Common myeloid progenitor, CD34-positive (primary cell): ENCODE results near the gene PAXX.
A peak's percentile ranks its signal among the peaks of the same experiment; 100 is the strongest.

Experiments
- CTCF ChIA-PET: fragments of 350-600 bp; sonication (Branson Sonifier 250); formaldehyde crosslinking; loops from one replicate; lab custom pipeline; 2021; ENCODE audit warnings: antibody characterized with exemption; lab: Charles Lee
- POLR2A ChIA-PET: fragments of 350-600 bp; sonication (Branson Sonifier 250); formaldehyde crosslinking; loops from one replicate; lab custom pipeline; 2021; ENCODE audit warnings: antibody characterized with exemption; lab: Charles Lee
- DNase-seq, 3 donors: peaks; one replicate each; pipeline versions ENCODE4 v3.0.0 to v3.0.0-alpha.2; 2013
- H3K27ac ChIP-seq, 2 experiments: 1 replicate in 1 of 2; 2 replicates in 1 of 2; pipeline ENCODE4 v1.7.0; 2013; ENCODE audit warnings: inconsistent platforms in 2 of 2, low read length in 2 of 2, mild to moderate bottlenecking in 2 of 2, low read depth in 1 of 2, moderate library complexity in 1 of 2; ENCODE audit not compliant: severe bottlenecking in 2 of 2, insufficient read depth in 1 of 2, poor library complexity in 1 of 2
- H3K27me3 ChIP-seq, 5 experiments: replicated peaks in 2 of 5; 1 replicate in 3 of 5; 2 replicates in 2 of 5; pipeline versions ENCODE4 v1.6.1 to v1.7.0; 2013; ENCODE audit warnings: low read length in 4 of 5, mild to moderate bottlenecking in 2 of 5, moderate library complexity in 2 of 5, inconsistent platforms in 1 of 5; ENCODE audit not compliant: insufficient read depth in 5 of 5, control insufficient read depth in 4 of 5
- H3K36me3 ChIP-seq, 4 experiments: 1 replicate in 2 of 4; 2 replicates in 2 of 4; pipeline versions ENCODE4 v1.6.1 to v1.7.0; 2013; ENCODE audit warnings: low read length in 3 of 4, control low read depth in 1 of 4, mild to moderate bottlenecking in 1 of 4; ENCODE audit not compliant: control insufficient read depth in 4 of 4, insufficient read depth in 4 of 4
- H3K4me1 ChIP-seq, 4 experiments: 1 replicate in 3 of 4; 2 replicates in 1 of 4; pipeline versions ENCODE4 v1.6.1 to v1.7.1; 2013; ENCODE audit warnings: low read length in 3 of 4, mild to moderate bottlenecking in 3 of 4, control low read depth in 1 of 4, inconsistent platforms in 1 of 4, moderate library complexity in 1 of 4; ENCODE audit not compliant: control insufficient read depth in 4 of 4, insufficient read depth in 4 of 4; ENCODE audit errors: control extremely low read depth in 1 of 4
- H3K4me3 ChIP-seq, 7 experiments: 1 replicate in 4 of 7; 2 replicates in 3 of 7; pipeline versions ENCODE4 v1.5.1 to v1.7.0; 2013; ENCODE audit warnings: mild to moderate bottlenecking in 7 of 7, low read length in 6 of 7, moderate library complexity in 6 of 7, inconsistent platforms in 2 of 7, low read depth in 2 of 7, control low read depth in 1 of 7; ENCODE audit not compliant: insufficient read depth in 4 of 7, control insufficient read depth in 1 of 7; ENCODE audit errors: extremely low read depth in 1 of 7
- H3K9me3 ChIP-seq, 5 experiments: 1 replicate in 4 of 5; 2 replicates in 1 of 5; pipeline versions ENCODE4 v1.6.1 to v1.7.1; 2013; ENCODE audit warnings: low read length in 4 of 5, mild to moderate bottlenecking in 2 of 5, inconsistent platforms in 1 of 5, low read depth in 1 of 5, moderate library complexity in 1 of 5; ENCODE audit not compliant: control insufficient read depth in 4 of 5, insufficient read depth in 2 of 5; ENCODE audit errors: control extremely low read depth in 1 of 5
- WGBS: methylation state at CpG from one replicate; pipeline ENCODE4 v1.1.5; 2013; ENCODE audit not compliant: insufficient coverage; 5-methylcytosine and 5-hydroxymethylcytosine counted together

The PAXX gene

DNA sequence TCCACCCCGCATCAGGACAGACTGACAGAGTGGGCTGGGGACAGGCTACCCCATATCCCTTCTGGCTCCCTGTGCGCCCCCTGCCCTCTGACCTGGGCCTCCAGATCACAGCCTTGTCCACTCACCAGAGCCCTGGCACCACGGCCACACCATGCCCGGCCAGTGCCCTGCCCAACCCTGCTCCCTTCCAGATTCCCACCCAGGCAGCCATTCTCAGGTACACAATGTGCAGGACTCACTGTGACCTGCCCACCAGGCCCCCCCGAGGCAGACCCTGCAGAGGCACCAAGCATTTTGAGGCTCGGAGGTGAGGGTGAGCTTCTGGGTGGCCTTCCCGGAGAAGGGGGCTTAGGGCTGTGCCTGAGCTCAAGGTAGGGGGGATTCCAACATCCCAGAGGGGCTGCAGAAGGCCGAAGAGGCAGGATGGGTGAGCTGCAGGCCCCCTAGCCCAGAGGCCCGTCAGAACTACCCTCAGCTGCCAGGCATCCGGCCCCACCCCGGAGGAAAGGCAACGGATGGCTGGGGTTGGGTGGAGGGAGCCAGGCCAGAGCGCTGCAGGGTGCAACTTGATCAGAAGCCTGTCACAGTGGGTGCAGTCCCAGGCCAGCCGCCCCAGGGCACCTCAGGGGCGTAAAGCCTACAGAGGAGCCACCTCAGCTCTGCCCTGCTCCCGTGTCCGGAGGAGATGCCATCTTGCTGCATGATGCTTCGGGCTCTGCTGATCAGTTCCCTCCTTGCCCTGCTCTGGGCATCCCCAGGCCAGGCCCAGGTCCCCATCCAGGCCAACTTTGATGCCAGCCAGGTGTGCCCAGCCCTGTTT, 9.8 kb upstream of the PAXX start, which contains the start of gene LCNL1:
TSS of gene LCNL1 (plus strand) at position 762 of the 820 bp plus-strand sequence. CDS start 594 bp downstream, outside the sequence.
- H3K27ac ChIP-seq: no peak within 1 kb of the TSS
- 93% methylated on average over 14 of the region's 18 CpGs for WGBS
- no peak for DNase-seq
- H3K36me3 ChIP-seq: no peaks in the 10 kb centered on the region
- H3K4me3 ChIP-seq: no peak within 1 kb of the TSS
- H3K4me1 ChIP-seq: peaks cover 0 to 29% (median 19%) of the 10 kb centered on the region in 4 experiments
- ChIA-PET POLR2A (no interaction called here), CTCF (interaction anchor here (1.0 to 1.6 kb wide), 3 partner anchors 10 to 47 kb away, joined by 3 to 4 read pairs (median 3); partner anchors contain the start of gene PAXX)
- peaks cover 0 to 56% (median 11%) of the 10 kb centered on the region in 5 experiments for H3K27me3 ChIP-seq
- H3K9me3 ChIP-seq: no peaks in the 10 kb centered on the region

DNA sequence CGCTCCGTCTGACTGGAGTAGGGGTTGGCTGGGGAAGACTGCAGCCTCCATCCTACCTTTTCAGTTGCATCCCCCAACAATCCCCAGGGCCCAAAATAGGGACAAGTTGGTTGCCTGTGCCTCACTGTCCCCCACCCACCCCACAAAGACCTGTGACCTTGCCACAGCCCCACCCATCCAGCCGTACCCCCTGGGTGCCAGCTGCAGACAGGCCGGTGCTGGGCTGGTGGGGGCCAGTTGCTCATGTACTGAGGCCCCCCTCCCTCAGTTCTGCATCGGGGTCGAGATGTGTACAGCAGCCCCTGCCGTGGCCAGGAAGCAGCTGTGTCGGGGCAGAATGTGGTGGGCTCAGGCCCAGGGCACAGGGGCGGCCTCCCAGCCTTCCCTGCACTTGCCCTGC, 9.1 kb upstream of the PAXX start:
- Histone ChIP-seq H3K4me3 (no peak overlapping the region), H3K4me1 (peaks cover 0 to 21% (median 12%) of the 10 kb centered on the region in 4 experiments), H3K27me3 (peaks cover 0 to 60% (median 13%) of the 10 kb centered on the region in 5 experiments), H3K9me3 (no peaks in the 10 kb centered on the region), H3K27ac (no peak overlapping the region), H3K36me3 (no peaks in the 10 kb centered on the region)
- POLR2A ChIA-PET: no interaction called here
- WGBS: 74% methylated on average over 6 of the region's 9 CpGs
- DNase-seq: no peak
- CTCF ChIA-PET: no interaction called here

DNA sequence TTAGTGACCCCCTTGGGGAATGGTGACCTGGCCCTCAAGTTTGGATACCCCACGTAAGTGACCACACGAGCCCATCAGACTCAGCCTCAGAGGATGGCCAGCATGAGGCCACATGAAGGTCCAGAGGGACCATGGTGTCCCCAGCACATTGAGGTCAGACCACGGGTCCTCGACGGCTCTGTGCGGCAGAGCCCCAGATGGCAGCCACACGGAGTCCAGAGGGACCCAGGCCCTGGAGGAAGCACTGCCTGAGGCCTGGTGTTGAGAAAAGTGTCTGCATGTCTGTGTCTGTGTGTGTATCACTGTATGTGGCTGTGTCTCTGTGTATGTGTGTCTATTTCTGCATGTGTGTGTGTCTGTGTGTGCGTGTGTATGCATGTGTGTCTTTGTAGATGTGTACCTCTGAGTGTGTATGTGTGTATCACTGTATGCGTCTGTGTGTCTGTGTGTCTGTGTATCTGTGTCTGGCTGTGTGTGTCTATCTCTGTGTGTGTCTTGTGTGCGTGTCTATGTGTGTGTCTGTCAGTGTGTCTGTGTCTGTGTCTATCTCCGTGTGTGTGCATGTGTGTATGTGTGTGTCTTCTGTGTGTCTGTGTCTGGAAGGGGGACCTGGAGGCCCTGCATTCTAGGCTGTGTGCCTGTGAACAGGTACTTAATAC, 8.4 kb upstream of the PAXX start:
- H3K27me3 ChIP-seq: peaks cover 0 to 60% (median 14%) of the 10 kb centered on the region in 5 experiments
- H3K4me3 ChIP-seq: no peak overlapping the region
- no peak overlapping the region for H3K27ac ChIP-seq
- POLR2A ChIA-PET: no interaction called here
- no peaks in the 10 kb centered on the region for H3K9me3 ChIP-seq
- DNase-seq: no peak
- CTCF ChIA-PET: no interaction called here
- WGBS: 83% methylated on average over 10 of the region's 11 CpGs
- H3K4me1 ChIP-seq: peaks cover 0 to 20% (median 11%) of the 10 kb centered on the region in 4 experiments
- no peaks in the 10 kb centered on the region for H3K36me3 ChIP-seq

DNA sequence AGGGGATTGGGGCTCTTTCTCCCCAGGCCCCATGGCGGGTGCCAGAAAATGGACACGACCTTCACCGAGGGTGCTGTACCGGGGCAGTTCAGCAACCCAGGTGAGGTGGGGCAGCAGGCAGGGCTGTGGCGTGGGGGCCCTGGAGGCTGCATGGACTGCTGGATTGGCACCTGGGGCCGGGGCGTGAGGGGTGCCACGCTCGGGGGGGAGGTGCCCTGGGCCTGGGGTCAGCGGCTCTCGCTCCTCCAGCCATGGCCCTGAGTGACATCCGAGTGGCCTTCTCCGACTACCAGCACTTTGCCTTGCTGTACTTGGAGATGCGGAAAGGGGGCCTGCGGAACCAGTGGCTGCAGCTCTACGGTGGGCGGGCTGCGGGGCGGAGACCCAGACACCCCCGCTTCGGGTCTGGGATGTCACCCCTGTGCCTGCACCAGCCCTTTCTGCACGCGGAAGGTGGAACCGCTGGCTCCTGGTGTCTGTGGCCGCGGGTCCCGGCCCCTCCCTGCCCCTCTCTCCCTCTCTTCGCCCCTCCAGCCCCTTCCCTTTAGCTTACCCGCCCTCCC, 7.7 kb upstream of the PAXX start:
- Histone ChIP-seq H3K9me3 (no peaks in the 10 kb centered on the region), H3K27ac (no peak overlapping the region), H3K4me3 (no peak overlapping the region), H3K36me3 (no peaks in the 10 kb centered on the region), H3K4me1 (peaks cover 0 to 17% (median 9%) of the 10 kb centered on the region in 4 experiments), H3K27me3 (peaks cover 0 to 54% (median 13%) of the 10 kb centered on the region in 5 experiments)
- 57% methylated on average over 13 of the region's 29 CpGs for WGBS
- CTCF ChIA-PET: interaction anchor here (1.0 to 1.9 kb wide), 2 partner anchors 11 to 51 kb away, joined by 3 to 4 read pairs; no protein-coding TSS in a partner anchor
- POLR2A ChIA-PET: no interaction called here
- no peak for DNase-seq

DNA sequence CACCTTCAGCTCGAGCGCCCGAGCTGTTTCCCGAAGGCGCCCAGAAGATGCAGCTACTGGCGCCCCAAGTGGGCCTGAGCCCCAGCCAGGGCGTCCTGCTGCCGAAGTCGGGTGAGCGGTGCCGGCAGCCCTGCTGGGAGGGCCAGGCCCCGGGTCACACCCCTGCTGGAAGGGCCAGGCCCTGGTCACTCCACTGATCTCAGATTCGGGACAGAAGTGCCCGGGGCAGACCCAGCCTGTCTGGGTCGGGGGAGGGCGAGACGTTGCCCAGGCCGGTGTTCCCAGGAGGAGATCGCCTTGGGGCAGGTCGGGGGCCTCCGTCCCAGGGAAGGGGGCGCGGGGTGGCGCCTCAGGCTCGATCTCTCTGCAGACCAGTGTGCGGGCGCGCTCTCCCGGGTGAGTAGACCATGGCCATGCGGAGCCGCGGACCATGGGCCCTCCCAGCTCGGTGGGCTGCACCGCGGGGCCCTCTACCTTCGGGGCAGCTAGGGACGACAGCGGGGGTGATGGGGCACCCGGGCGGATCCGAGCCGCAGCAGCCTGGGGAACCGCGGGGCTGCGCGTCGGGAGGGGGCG, 7.1 kb upstream of the PAXX start:
- ChIA-PET POLR2A (no interaction called here), CTCF (interaction anchor here (1.0 to 1.9 kb wide), 2 partner anchors 11 to 50 kb away, joined by 3 to 4 read pairs; no protein-coding TSS in a partner anchor)
- Histone ChIP-seq H3K4me3 (peak overlapping the region in 3 of 7 experiments; percentile 19 to 48 (median 45)), H3K9me3 (no peaks in the 10 kb centered on the region), H3K36me3 (no peaks in the 10 kb centered on the region), H3K27me3 (peaks cover 0 to 54% (median 13%) of the 10 kb centered on the region in 5 experiments), H3K4me1 (peaks cover 0 to 17% (median 9%) of the 10 kb centered on the region in 4 experiments), H3K27ac (no peak overlapping the region)
- peak in 2 of 3 donors; percentile 27 to 39 for DNase-seq
- 3% methylated on average over 38 of the region's 48 CpGs for WGBS

DNA sequence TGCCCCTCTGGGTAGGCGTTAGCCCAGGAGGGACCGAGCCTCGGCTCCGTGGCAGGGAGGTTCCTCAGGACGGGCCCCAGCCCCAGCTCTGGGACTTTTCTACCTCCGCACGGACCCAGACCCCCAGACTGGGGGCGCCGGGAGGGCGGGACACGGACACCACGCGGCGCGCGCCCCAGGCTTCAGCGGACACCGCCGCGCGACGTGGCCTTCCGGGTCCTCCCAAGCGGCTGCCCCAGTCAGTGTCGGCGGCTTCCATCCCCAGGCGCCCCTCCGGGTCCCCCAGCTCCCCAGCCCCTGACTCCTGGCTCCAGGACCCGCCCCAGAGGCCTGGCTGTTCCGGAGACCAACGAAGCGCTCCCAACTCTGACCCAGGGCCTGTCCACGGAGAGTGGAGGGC, 6.4 kb upstream of the PAXX start:
- no peak for DNase-seq
- ChIA-PET CTCF (interaction anchor here (1.2 to 3.6 kb wide), 3 partner anchors 9 to 12 kb away, joined by 4 to 17 read pairs (median 4); partner anchors contain the start of genes CLIC3 and PTGDS), POLR2A (no interaction called here)
- no peaks in the 10 kb centered on the region for H3K9me3 ChIP-seq
- H3K4me1 ChIP-seq: peaks cover 0 to 17% (median 9%) of the 10 kb centered on the region in 4 experiments
- no peak overlapping the region for H3K4me3 ChIP-seq
- 13% methylated on average over 20 of the region's 33 CpGs for WGBS
- H3K36me3 ChIP-seq: no peaks in the 10 kb centered on the region
- H3K27me3 ChIP-seq: peaks cover 0 to 56% (median 13%) of the 10 kb centered on the region in 5 experiments
- H3K27ac ChIP-seq: no peak overlapping the region
